ENCODE data around the gene KRT6A.
"Not testable (repeated sequence)": the region's sequence is repeated elsewhere in the genome, so short reads cannot be mapped to it uniquely, and the experiment has no call there.

KRT6A gene

GRCh38 chr12:52458861-52459260 lies 34.2 kb downstream of the KRT6A start:
- no peak for DNase-seq (ENCODE audit: low spot score)

GRCh38 chr12:52455821-52456220 lies 37.2 kb downstream of the KRT6A start:
- no peak for DNase-seq (ENCODE audit: low spot score)

GRCh38 chr12:52454411-52455201 lies 38.5 kb downstream of the KRT6A start:
- DNase-seq (ENCODE audit: low spot score), result no peak

- DNase-seq (ENCODE audit: low spot score), result no peak
These were observed 41.0 kb downstream of the KRT6A start, which contains the start of gene KRT6B for GRCh38 chr12:52452101-52452500. Gene KRT6B, minus strand, starts transcription at chr12:52452146. Its CDS starts 68 bp downstream, at chr12:52452078.

- no peak for DNase-seq (ENCODE audit: low spot score)
These were observed 44.8 kb downstream of the KRT6A start for GRCh38 chr12:52448228-52448627.

- not testable (repeated sequence) for DNase-seq (ENCODE audit: low spot score)
These were observed 45.9 kb downstream of the KRT6A start for GRCh38 chr12:52447196-52447595.

GRCh38 chr12:52446367-52447045 lies 46.6 kb downstream of the KRT6A start:
- DNase-seq (ENCODE audit: low spot score), result no peak

GRCh38 chr12:52445876-52446275 lies 47.2 kb downstream of the KRT6A start:
- no peak for DNase-seq (ENCODE audit: low spot score)

- DNase-seq (ENCODE audit: low spot score), result no peak
These were observed 48.1 kb downstream of the KRT6A start for GRCh38 chr12:52444647-52445595.

- DNase-seq (ENCODE audit: low spot score), result no peak
These were observed 49.1 kb downstream of the KRT6A start for GRCh38 chr12:52443966-52444365.

- DNase-seq (ENCODE audit: low spot score), result no peak
These were observed 50.4 kb downstream of the KRT6A start for GRCh38 chr12:52442600-52443061.

GRCh38 chr12:52441320-52441911 lies 51.6 kb downstream of the KRT6A start:
- peak; percentile 4 for DNase-seq (ENCODE audit: low spot score)

- DNase-seq (ENCODE audit: low spot score), result no peak
These were observed 52.2 kb downstream of the KRT6A start for GRCh38 chr12:52440821-52441319.

- DNase-seq (ENCODE audit: low spot score), result no peak
These were observed 53.2 kb downstream of the KRT6A start for GRCh38 chr12:52439845-52440244.

GRCh38 chr12:52439420-52439819 lies 53.6 kb downstream of the KRT6A start:
- DNase-seq (ENCODE audit: low spot score), result no peak

GRCh38 chr12:52438305-52439301 lies 54.5 kb downstream of the KRT6A start:
- DNase-seq (ENCODE audit: low spot score), result no peak

GRCh38 chr12:52437508-52437907 lies 55.5 kb downstream of the KRT6A start:
- no peak for DNase-seq (ENCODE audit: low spot score)

All from RKO (cell line).